NCI-H187 treated with DMSO at 0.1 percent for 48 hours (cell line): ENCODE measurements around the gene GJB2.

Source experiments
- DNase-seq: peaks from one replicate; lab custom pipeline; 2025; lab: John Stamatoyannopoulos, UW

GJB2 gene

DNA sequence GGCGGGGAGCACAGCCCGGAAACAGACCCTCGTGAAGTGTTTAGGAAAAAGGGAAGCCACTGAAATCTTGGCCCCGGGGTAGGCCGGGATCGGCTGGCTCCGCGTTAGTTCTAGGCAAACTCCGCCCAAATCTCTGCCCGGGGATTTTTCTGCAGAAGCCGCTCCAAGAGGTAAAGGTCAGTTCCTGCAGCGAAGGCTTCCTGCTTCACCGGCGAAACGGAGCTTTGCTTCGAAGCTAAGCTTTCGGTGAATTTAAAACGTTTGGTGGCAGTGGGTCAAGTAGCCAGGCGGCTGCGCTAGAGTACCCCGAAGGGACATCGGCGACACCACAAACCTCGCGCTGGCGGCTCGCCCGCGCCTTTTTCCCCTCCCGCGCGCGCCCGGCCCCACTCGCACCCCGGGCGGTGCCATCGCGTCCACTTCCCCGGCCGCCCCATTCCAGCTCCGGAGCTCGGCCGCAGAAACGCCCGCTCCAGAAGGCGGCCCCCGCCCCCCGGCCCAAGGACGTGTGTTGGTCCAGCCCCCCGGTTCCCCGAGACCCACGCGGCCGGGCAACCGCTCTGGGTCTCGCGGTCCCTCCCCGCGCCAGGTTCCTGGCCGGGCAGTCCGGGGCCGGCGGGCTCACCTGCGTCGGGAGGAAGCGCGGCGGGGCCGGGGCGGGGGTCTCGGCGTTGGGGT is 441 bp downstream of the GJB2 start:
- DNase-seq: no peak

DNA sequence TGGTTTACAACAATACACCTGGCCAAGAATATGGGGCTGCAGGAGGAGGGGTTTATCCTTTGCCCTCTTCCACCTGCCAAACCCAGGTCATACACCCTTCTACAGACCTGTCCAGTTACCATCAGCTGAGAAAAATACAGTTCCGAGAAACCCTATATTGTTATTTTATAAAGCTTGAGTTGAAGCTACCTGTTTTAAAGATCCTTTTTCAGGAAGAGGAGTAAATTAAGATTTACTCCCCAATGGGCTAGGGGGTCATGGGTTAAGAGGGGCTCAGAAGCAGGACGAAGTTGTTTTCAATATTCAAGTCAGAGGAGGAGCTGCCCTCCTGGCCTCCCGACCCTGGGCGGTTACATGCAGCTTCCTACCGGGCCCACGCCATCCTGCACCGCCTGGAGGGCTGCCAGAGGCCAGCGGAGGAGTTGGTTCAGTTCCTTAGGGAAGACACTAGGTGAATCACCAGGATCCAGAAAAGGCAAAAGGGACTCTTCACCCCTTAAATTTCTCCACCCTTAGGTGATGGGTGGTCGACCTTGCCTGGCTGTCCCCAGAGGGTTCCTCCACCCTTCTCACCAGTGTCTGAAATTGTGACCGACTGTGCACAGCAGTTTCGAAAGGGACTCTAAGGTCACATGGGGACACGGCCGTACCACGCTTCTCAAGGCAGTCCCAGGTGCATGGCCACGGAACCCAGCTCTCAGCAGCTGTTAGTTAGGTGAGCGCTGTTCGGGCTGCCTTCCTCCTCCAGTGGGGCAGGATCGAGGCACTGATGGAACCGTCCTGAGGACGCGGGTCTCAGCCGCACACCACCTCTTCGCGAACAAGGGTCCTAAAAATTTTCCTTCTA is 1.2 kb downstream of the GJB2 start:
- DNase-seq: no peak

DNA sequence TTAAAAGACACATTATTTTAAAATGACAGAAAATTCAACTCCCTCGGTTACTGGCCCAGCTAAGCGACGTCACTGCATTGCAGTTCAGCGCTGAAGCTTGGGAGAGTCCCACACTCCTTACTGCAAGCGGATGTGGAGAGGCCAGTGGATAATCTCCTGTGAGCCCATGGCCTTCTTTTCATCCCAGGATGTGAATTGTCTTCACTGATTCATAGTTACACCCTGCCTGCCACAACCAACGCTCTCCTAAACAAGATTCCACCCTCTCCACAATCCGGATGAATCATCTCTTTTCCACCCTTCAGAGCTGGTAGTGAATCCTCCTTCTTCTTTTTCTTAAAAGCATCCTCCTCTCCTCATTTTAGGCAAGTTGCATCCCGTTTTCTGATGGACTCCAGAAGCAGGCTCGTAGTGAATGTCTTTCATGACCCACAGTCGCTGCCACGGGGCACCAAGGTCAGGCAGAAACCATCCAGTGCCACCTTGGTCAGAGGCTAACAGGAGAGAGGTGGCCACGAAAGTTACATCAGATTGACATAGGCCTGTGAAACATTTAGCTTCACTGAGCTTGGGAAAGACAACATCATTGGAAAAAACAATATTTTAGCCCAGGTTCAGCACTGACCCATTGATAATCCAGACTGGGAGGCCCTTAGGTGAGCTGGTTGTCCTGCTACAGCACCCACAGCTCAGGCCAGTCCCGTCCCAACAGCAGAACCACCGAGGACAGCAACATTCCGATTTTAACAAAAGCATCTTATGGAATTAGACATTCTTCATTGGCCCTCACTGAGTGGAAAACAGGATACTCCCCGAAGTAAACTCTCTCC is 2.0 kb downstream of the GJB2 start:
- no peak for DNase-seq

DNA sequence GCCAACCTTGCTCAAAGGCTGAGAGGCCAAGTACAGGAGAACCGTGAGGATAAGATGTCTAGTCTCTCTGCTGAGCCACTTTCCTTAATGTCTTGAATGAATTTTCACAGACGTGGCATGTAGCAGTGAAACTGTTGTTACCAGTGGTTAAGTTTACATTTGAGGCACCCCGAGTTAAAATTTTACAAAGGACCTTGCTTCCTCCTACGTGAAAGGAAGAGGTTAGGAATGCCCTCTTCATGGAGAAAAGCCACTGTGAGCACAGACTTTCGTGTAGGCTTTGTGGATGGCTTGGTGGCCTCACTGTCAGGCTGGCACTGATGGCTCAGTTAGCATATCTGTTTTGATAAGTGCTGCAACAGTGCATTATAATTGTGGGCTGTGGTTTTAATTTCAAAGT is 2.7 kb downstream of the GJB2 start:
- DNase-seq: no peak

DNA sequence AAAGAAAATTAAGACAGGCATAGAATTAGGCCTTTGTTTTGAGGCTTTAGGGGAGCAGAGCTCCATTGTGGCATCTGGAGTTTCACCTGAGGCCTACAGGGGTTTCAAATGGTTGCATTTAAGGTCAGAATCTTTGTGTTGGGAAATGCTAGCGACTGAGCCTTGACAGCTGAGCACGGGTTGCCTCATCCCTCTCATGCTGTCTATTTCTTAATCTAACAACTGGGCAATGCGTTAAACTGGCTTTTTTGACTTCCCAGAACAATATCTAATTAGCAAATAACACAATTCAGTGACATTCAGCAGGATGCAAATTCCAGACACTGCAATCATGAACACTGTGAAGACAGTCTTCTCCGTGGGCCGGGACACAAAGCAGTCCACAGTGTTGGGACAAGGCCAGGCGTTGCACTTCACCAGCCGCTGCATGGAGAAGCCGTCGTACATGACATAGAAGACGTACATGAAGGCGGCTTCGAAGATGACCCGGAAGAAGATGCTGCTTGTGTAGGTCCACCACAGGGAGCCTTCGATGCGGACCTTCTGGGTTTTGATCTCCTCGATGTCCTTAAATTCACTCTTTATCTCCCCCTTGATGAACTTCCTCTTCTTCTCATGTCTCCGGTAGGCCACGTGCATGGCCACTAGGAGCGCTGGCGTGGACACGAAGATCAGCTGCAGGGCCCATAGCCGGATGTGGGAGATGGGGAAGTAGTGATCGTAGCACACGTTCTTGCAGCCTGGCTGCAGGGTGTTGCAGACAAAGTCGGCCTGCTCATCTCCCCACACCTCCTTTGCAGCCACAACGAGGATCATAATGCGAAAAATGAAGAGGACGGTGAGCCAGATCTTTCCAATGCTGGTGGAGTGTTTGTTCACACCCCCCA is 3.8 kb downstream of the GJB2 start:
- DNase-seq: no peak

DNA sequence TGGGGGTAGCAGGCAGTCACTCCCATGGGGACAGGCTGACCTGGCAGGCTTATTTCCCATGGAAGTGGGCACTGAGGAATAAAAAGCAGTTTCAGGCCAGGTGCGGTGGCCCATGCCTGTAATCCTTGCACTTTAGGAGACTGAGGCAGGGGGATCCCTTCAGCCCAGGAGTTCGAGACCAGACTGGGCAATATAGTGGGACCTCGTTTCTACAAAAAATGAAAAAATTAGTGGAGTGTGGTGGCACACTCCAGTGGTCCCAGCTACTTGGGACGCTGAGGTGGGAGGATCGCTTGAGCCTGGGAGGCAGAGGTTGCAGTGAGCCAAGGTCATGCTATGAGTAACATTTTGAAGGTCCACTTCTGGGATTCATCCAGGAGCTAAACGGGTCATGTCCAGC is 6.0 kb downstream of the GJB2 start:
- no peak for DNase-seq

DNA sequence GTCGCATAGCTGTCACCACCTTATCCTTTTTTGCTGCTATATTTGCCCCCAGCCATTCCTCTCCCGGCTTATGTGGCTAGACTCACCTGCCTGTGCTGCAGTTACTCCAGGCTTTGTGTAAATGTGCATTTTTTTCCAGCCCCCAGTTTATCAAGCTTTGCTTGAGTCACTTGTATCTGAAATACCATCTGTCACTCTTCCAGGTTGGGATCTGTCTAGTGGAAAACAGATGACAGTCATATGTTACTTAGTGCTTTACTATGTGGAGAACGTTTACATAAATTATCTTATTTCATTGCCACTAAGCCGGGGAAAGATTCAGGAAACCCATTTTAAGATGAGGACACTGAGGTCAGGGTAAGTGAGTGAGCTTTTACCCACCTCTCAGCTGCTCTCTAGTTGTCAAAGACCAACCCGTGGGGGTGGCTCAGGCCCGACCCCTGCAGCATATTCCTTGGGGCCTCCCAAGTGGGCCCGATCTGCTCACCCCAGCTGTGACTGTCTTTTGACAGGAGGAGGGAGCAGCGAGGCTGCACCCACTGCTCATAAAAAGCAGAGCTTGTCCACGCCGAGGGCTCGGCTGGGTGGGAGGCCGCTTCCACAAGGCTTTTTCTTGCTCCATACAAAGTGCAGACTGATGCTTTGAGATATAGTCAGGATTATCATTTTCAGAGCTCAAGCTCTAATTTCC is 7.2 kb downstream of the GJB2 start:
- no peak for DNase-seq

DNA sequence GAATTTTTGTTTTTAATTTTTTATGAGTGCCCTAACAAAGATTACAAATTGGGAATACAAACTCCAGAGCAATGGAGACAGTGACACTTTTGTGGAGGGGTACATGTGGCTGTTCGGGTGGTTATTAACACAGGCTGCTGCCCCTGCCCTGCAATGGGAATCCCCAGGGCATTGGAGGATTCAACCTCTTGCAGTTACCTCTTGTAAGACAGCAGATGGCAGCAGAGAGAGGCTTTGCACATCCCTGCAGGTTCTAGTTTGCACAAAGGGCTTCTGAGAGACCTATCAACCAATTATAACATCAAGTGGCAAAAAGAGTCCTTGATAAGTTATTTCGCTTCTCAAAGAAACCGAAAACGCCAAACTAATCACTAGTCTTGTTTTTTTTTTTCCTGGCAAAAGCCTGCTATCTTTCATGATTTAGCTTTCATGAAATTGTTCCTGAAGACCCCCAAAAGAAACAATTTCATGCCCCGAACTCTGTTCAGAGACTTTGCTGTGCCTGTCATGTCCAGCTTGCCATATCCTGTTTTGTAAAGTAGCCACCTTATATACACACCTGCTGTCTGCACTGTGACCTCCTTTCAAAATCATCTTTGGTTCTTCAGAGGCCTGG is 10.4 kb downstream of the GJB2 start:
- DNase-seq: no peak

DNA sequence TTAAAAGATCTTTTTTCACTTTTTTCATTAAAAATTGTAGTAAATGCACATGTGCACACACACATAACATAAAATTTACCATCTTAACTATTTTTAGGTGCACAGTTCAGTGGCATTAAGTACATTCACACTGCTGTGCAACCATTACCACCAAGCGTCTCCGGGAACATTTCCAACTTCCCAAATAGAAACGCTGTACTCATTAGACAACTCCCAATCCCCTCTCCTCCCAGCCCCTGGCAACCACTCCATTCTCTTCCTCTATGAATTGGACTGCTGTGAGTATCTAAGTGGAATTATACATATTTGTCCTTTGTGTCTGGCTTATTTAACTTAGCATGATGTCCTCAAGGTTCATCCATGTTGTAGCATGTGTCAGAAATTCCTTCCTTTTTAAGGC is 11.6 kb downstream of the GJB2 start:
- no peak for DNase-seq

DNA sequence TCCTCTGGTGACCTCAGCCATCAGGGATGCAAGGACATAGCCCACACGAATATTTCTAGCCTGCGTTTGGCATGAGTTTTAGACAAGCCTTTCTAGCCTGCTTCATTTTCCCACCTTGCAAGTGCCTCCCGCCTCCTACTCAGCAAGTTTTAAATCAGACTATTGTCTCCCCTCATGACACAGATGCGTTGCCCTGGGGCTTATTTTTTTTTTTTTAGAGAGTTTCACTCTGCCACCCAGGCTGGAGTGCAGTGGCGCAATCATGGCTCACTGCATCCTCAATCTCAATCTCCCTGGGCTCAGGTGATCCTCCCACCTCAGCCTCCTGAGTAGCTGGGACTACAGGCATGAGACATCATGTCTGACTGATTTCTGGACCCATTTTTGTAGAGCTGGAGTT is 14.6 kb downstream of the GJB2 start:
- DNase-seq: no peak

DNA sequence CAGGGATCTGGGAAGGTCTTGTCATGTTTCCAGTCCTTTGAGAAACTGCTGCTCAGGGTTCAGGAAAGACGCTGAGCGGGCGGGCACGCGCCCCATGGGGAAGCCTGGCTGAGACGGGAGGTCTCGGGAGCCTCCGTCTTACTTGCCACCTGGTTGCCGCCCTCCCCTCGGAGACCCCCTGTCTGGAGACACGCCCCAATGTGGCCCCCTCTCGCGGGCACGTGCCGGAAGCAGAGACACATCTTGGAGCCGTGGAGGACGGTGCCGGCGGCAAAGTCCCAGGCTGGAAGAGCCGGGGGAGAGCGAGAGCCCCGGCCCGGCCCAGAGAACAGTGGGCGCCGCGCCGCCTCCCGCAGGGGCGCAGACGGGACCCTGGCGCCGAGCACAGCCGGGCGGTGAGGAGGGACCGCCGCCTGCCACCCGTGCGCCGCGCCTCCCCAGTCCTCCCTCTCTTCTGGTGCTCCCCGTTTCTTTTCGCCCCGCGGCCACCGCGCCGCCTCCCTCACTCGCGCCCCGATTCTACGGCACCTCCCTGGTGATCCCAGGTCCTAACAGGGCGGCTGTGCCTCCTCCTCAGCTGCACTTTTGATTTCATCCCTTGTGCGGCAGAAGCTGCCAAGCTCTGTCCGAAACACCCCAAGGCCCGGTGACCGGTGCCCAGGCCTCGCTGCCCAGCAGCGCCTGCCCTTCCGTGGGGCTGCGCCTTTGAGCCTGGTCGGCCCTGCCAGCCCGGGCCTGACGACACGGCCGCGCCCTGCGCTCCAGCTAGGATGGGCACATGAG is 15.5 kb downstream of the GJB2 start:
- DNase-seq: no peak

DNA sequence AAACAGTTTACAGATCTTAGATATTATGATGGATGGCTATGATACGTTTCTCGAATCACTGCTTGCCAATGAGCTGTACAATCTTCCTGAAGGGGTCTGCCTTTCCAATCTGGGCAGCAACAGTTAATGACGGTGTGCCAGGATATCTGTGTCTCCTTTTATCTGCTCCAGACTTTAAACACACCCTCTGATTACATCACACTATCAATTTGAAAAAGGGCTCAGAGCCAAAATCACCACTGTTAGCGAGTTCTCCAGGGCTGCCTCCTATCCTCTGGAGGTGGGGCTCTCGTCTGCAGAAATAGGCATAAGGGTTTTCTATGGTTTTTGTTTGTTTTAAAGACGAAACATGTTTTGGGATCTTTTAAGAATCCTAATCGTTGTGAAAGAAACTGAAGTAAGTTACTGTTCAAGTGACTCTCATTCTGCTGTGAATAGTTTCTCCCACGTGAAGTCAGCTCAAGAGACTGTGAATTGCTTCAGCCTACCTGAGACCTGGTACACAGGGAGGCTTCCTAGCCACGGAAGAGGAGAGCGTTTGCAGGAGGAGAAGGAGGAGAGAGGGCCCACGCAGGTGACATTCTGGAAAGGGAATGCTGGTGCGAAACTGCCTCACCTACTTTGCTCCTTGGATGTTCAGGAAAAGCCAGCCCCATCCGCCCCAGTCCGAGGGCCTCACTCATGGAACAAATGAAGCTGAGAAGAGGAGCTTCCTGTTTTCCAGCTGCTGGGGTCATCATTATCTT is 16.7 kb downstream of the GJB2 start:
- DNase-seq: no peak

DNA sequence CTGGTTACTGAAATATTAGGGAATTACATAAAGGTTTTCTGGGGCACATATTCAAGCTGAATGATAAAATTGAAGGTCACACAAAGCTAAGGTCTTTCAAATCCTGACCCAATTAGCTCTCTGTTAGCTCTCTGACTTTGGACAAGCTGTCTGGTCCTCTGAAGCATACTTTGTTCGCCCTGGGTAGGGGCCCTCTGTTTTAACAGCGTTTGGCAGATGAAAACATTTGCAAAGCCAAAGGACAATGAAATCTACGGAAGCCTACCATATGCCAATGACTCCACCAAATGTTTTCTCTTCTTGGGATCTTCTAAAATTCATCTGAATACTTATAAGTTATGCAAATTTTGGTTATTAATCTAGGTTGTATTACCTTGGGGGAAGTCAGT is 17.3 kb downstream of the GJB2 start:
- no peak for DNase-seq

DNA sequence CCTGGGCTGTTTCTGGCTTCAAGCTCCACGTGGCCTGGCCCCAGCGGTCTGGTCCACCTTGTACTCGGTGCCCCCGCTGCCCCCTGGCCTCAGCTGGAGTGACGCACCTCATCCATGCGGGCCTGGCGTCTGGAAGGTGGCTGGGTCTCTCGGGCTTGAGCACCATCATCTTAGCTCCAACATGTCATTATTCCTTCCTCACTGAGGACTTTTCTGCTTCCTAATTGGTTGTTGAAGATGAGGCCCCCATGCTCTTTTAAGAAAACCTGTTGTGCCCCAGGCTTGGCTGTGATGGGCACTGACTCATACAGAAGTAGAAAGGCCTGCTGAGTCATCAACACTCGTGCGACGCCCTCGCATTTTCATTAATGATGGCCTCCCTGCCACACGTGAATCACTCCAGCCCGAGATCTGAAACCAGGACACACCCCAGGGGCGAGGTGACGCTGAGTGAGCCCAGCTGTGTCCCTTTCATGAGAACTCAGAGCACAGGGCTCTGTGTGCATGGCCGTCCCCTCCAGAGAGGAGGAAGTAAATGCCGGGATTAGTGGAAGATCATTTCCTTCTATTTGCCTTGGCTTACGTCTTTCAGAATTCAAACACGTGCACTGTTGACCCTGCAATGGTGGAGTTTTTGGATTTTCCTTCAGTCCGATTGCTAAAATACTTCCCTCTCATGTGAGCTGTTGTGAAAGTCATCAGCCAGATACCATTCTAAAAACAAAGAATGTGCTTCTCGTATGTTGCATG is 17.9 kb downstream of the GJB2 start:
- DNase-seq: no peak

DNA sequence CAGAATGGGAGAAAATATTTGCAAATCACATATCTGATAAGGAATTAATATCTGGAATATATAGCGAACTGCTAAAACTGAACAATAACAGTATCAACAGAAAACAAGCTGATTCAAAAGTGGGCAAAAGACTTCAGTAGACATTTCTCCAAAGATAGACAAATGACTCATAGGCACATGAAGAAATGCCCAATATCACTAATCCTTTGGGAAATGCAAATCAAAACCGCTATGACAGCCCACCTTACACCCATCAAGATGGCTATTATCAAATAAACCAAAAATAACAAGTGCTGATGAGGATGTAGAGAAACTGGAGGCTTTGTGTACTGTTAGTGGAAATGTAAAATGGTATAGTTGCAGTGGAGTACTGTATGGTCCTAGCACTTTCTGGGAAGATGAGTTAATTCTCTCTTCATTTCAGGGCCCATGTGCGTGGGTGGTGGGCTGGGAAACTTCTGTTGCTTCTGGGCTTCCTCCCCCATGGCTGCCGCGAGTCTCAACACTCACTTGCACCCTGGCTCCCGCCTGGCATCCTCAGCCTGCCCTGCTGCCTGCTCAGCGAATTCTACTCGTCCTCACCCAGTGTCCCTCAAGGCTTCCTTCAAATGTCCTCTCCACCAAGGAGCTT is 19.5 kb downstream of the GJB2 start:
- no peak for DNase-seq

DNA sequence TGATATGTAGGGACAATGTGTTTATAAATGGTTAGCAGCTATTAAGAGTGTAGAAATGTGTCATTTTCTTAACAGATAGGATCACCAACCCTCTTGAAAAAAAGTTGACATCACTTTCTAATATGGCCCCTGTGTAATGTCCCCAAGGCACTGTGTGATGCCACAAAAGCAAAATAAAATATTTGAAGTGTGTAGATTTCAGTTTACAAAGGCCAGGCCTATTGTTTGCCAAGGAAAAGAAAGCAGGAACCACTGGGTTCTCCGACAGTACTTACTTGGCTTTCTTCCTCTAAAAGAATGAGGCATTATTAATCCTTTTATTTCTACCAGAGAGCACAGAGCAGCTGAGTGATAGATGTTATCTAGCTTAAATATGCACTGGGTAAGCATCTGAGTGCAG is 21.4 kb downstream of the GJB2 start:
- no peak for DNase-seq

DNA sequence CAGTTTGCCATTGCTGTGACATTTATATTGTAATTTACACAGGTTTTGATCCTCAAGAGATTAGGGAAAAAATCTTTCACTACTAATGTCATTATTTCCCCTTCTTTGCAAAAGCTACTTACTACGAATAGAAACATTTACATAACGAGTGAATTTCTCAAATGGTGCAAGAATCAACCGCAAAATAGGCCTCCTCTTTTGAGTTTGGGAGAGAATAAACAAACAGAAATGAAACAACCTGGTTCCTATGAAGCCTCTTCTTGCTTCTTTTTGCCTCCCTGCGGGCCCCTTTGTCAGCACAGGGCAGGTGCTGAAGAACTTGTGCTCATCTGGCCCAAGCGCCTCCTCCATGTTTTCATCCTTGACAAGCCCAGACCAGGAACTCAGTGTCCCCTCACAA is 21.8 kb downstream of the GJB2 start:
- no peak for DNase-seq

DNA sequence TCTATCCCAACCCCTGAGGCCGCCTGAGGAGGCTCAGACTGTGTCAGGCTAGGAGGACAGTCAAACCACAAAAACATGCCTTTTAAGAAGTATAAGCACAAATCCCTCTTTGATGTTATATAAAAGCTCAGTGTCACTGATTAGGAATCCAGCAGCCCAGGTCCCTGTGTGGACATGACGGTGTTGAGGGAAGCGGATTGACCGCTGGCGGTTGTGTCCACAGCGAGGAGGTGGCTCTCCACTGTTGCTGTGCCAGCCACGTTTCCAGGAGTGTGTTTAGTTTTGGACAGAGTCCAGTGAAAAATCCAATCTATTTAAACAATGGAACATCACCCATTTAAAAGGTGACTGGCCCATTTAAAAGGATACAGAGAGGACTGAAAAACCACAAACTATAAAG is 24.3 kb downstream of the GJB2 start:
- no peak for DNase-seq
